Peyer's patch (tissue), 4 donors: ENCODE results near the gene ZNF750. TPM values are rescaled to one million over a fixed set of nuclear protein-coding genes. Genes with fewer than 3 reads are reported as not detected.
"Not testable (repeated sequence)": the region's sequence is repeated elsewhere in the genome, so short reads cannot be mapped to it uniquely, and the experiment has no call there.

Experiments
- DNase-seq, 3 donors: peaks; one replicate each; pipeline ENCODE4 v3.0.0-alpha.2; 2017 to 2019
- H3K27ac ChIP-seq, 4 donors: fragments of 200-600 bp; sonication (generic); one replicate each; pipeline ENCODE4 v1.5.1; 2016 to 2019
- H3K27me3 ChIP-seq, 2 donors: fragments of 200-600 bp; sonication (generic); one replicate each; pipeline ENCODE4 v1.5.1; 2019
- H3K36me3 ChIP-seq, 3 donors: fragments of 200-600 bp; sonication (generic); one replicate each; pipeline ENCODE4 v1.5.1; 2016 to 2019
- H3K4me1 ChIP-seq, 4 donors: fragments of 200-600 bp; sonication (generic); one replicate each; pipeline ENCODE4 v1.5.1; 2016 to 2019
- H3K4me3 ChIP-seq, 4 donors: fragments of 200-600 bp; sonication (generic); 1 replicate in 3 of 4; 2 replicates in 1 of 4; pipeline ENCODE4 v1.5.1; 2016 to 2019; ENCODE audit warnings: mild to moderate bottlenecking in 1 of 4
- H3K9me3 ChIP-seq, 4 donors: fragments of 200-600 bp; sonication (generic); one replicate each; pipeline ENCODE4 v1.5.1; 2016 to 2019; ENCODE audit warnings: mild to moderate bottlenecking in 1 of 4
- POLR2A ChIP-seq, 2 donors: fragments of 450-650 bp; IDR thresholded peaks; one replicate each; pipeline ENCODE4 v1.5.1; 2017; ENCODE audit warnings: antibody characterized with exemption in 2 of 2, mild to moderate bottlenecking in 2 of 2, moderate library complexity in 2 of 2
- total RNA-seq, 4 donors: library from RNA; depleted of rRNA; stranded (reverse); fragments of >200 nt; gene quantifications; one replicate each; pipeline ENCODE4 v1.1.0, GENCODE V29; 2016
- TF ChIP-seq, protein P1 (sequence below), 6 experiments: fragments of 450-650 bp in 4 of 6; fragments of 200-600 bp in 2 of 6; sonication (generic) in 1 of 6; IDR thresholded peaks; one replicate each; pipeline ENCODE4 v1.5.1; 2017 to 2019; ENCODE audit warnings: antibody characterized with exemption in 6 of 6, mild to moderate bottlenecking in 3 of 6, moderate library complexity in 1 of 6

Gene ZNF750
- total RNA-seq, 4 donors from 2014 or later: not detected

GRCh38 chr17:82786427-82786826, 53.4 kb downstream of the ZNF750 start:
- no peaks in the 10 kb centered on the region for H3K27me3 ChIP-seq
- no peaks in the 10 kb centered on the region for H3K9me3 ChIP-seq
- DNase-seq: no peak
- no peak overlapping the region for H3K27ac ChIP-seq
- H3K36me3 ChIP-seq: peaks cover 0 to 12% (median 0%) of the 10 kb centered on the region in 3 donors
- no peak for TF ChIP-seq POLR2A (IDR thresholded peaks at IDR 0.05)
- TF ChIP-seq, protein P1, sequence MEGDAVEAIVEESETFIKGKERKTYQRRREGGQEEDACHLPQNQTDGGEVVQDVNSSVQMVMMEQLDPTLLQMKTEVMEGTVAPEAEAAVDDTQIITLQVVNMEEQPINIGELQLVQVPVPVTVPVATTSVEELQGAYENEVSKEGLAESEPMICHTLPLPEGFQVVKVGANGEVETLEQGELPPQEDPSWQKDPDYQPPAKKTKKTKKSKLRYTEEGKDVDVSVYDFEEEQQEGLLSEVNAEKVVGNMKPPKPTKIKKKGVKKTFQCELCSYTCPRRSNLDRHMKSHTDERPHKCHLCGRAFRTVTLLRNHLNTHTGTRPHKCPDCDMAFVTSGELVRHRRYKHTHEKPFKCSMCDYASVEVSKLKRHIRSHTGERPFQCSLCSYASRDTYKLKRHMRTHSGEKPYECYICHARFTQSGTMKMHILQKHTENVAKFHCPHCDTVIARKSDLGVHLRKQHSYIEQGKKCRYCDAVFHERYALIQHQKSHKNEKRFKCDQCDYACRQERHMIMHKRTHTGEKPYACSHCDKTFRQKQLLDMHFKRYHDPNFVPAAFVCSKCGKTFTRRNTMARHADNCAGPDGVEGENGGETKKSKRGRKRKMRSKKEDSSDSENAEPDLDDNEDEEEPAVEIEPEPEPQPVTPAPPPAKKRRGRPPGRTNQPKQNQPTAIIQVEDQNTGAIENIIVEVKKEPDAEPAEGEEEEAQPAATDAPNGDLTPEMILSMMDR (IDR thresholded peaks at IDR 0.05): no peak
- no peaks in the 10 kb centered on the region for H3K4me1 ChIP-seq
- no peak overlapping the region for H3K4me3 ChIP-seq

DNA sequence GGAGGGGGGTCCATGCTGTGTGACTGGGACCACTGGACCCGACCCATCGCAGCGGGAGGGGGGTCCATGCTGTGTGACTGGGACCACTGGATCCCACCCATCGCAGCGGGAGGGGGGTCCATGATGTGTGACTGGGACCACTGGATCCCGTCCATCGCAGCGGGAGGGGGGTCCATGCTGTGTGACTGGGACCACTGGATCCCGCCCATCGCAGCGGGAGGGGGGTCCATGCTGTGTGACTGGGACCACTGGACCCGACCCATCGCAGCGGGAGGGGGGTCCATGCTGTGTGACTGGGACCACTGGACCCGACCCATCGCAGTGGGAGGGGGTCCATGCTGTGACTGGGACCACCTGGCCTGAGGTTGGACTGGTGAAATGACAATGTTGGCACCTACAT, 54.2 kb downstream of the ZNF750 start:
- H3K4me1 ChIP-seq, H3K4me3 ChIP-seq, H3K9me3 ChIP-seq, H3K27ac ChIP-seq, H3K27me3 ChIP-seq, DNase-seq: not testable (repeated sequence)
- H3K36me3 ChIP-seq: peaks cover 0 to 12% (median 0%) of the 10 kb centered on the region in 3 donors

- Histone ChIP-seq H3K27me3 (no peaks in the 10 kb centered on the region), H3K36me3 (peaks cover 0 to 12% (median 0%) of the 10 kb centered on the region in 3 donors), H3K9me3 (no peaks in the 10 kb centered on the region), H3K4me1 (no peaks in the 10 kb centered on the region), H3K27ac (no peak overlapping the region), H3K4me3 (no peak overlapping the region)
- TF ChIP-seq, protein P1 (IDR thresholded peaks at IDR 0.05): no peak
- no peak for TF ChIP-seq POLR2A (IDR thresholded peaks at IDR 0.05)
- DNase-seq: no peak
These were observed 56.3 kb downstream of the ZNF750 start for GRCh38 chr17:82783498-82783897.

- H3K36me3 ChIP-seq: peaks cover 0 to 12% (median 0%) of the 10 kb centered on the region in 3 donors
- no peak overlapping the region for H3K27ac ChIP-seq
- no peak for DNase-seq
These were observed 57.1 kb downstream of the ZNF750 start for GRCh38 chr17:82782657-82783207.

GRCh38 chr17:82781894-82782274, 57.9 kb downstream of the ZNF750 start:
- Histone ChIP-seq H3K27ac (no peak overlapping the region), H3K4me1 (no peaks in the 10 kb centered on the region), H3K4me3 (no peak overlapping the region), H3K9me3 (no peaks in the 10 kb centered on the region), H3K27me3 (no peaks in the 10 kb centered on the region), H3K36me3 (peaks cover 0 to 12% (median 0%) of the 10 kb centered on the region in 3 donors)
- DNase-seq: peak; percentile 77 to 93 (median 90)
- TF ChIP-seq, protein P1 (IDR thresholded peaks at IDR 0.05): peak; percentile 89 to 99 (median 98)
- no peak for TF ChIP-seq POLR2A (IDR thresholded peaks at IDR 0.05)

More at GRCh38 chr17:82782657-82783207, 57.1 kb downstream of the ZNF750 start:
- TF ChIP-seq POLR2A (IDR thresholded peaks at IDR 0.05): no peak
- TF ChIP-seq, protein P1 (IDR thresholded peaks at IDR 0.05): no peak
- Histone ChIP-seq H3K4me3 (no peak overlapping the region), H3K4me1 (no peaks in the 10 kb centered on the region), H3K27me3 (no peaks in the 10 kb centered on the region), H3K9me3 (no peaks in the 10 kb centered on the region)

- no peak for DNase-seq
- Histone ChIP-seq H3K4me1 (no peaks in the 10 kb centered on the region), H3K9me3 (no peaks in the 10 kb centered on the region), H3K36me3 (peaks cover 0 to 12% (median 0%) of the 10 kb centered on the region in 3 donors), H3K27ac (no peak overlapping the region), H3K4me3 (no peak overlapping the region), H3K27me3 (no peaks in the 10 kb centered on the region)
- TF ChIP-seq, protein P1 (IDR thresholded peaks at IDR 0.05): no peak
- no peak for TF ChIP-seq POLR2A (IDR thresholded peaks at IDR 0.05)
These were observed 58.6 kb downstream of the ZNF750 start for GRCh38 chr17:82780971-82781893.
